ENCODE data around the gene ITLN1. TPM values are rescaled to one million over a fixed set of nuclear protein-coding genes. Genes with fewer than 3 reads are reported as not detected.
"Not testable (repeated sequence)": the region's sequence is repeated elsewhere in the genome, so short reads cannot be mapped to it uniquely, and the experiment has no call there.

The ITLN1 gene
- total RNA-seq, 2 donors from 2014 or later, result 5.9 to 8.6 TPM

DNA sequence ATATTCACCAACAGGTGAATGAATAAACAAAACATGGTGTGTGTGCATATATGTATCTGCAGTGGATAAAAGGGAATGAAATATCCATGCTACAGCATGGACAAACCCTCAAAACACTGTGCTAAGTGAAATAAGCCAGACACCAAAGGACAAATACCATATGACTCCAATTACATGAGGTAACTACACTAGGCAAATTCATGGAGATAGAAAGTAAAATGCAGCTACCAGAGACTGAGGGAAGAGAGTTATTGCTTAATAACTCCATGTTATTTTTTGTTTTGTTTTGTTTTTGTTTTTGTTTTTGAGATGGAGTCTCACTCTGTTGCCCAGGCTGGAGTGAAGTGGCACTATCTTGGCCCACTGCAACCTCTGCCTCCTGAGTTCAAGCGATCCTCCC, 2.4 kb downstream of the ITLN1 start:
- TF ChIP-seq, protein P1, sequence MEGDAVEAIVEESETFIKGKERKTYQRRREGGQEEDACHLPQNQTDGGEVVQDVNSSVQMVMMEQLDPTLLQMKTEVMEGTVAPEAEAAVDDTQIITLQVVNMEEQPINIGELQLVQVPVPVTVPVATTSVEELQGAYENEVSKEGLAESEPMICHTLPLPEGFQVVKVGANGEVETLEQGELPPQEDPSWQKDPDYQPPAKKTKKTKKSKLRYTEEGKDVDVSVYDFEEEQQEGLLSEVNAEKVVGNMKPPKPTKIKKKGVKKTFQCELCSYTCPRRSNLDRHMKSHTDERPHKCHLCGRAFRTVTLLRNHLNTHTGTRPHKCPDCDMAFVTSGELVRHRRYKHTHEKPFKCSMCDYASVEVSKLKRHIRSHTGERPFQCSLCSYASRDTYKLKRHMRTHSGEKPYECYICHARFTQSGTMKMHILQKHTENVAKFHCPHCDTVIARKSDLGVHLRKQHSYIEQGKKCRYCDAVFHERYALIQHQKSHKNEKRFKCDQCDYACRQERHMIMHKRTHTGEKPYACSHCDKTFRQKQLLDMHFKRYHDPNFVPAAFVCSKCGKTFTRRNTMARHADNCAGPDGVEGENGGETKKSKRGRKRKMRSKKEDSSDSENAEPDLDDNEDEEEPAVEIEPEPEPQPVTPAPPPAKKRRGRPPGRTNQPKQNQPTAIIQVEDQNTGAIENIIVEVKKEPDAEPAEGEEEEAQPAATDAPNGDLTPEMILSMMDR (IDR thresholded peaks at IDR 0.05), result no peak
- no peak for TF ChIP-seq POLR2A (IDR thresholded peaks at IDR 0.05)
- H3K36me3 ChIP-seq (replicated peaks in 1 of 2; ENCODE audit: insufficient read depth in 1 of 2, low read depth in 2 of 2), result no peaks in the 10 kb centered on the region
- no peak overlapping the region for H3K4me3 ChIP-seq
- no peak for ATAC-seq
- no peaks in the 10 kb centered on the region for H3K4me1 ChIP-seq
- no peaks in the 10 kb centered on the region for H3K27me3 ChIP-seq
- 89 to 96% methylated on average over 1 of the region's 1 CpG for WGBS, 2 donors
- intact Hi-C loops (cut with DNase I), result no loop called here
- no peak for DNase-seq
- H3K9me3 ChIP-seq, result no peaks in the 10 kb centered on the region
- H3K27ac ChIP-seq, result no peak overlapping the region

- H3K27me3 ChIP-seq; H3K4me3 ChIP-seq; ATAC-seq; H3K27ac ChIP-seq; H3K36me3 ChIP-seq (replicated peaks in 1 of 2; ENCODE audit: insufficient read depth in 1 of 2, low read depth in 2 of 2); H3K9me3 ChIP-seq; intact Hi-C loops (cut with DNase I); H3K4me1 ChIP-seq; DNase-seq: not testable (repeated sequence)
- WGBS, 2 donors, result 82 to 83% methylated on average over 6 to 7 of the region's 7 CpGs
Measured at GRCh38 chr1:160881264-160881663, 3.7 kb downstream of the ITLN1 start.

DNA sequence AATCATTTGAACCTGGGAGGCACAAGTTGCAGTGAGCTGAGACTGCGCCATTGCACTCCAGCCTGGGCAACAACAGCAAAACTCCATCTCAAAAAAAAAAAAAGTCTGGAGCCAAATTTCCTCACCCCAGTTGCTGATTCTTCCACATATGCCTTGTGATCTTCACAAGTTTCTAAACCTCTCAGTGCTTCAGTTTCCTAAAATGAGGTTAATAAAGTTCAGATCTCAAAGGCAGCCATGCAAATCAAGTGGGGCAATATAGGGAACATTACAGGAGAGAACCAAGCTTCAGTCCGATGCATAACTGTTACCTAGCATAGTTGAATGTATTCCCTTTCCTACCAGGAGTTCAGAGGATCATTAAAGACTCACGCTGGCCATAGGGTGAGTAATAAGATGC, 4.8 kb downstream of the ITLN1 start:
- WGBS, 2 donors, result 78 to 89% methylated on average over 3 of the region's 3 CpGs
- no peak for TF ChIP-seq POLR2A (IDR thresholded peaks at IDR 0.05)
- TF ChIP-seq, protein P1 (IDR thresholded peaks at IDR 0.05), result no peak
- intact Hi-C loops (cut with DNase I), result no loop called here
- no peak overlapping the region for H3K4me3 ChIP-seq
- H3K27me3 ChIP-seq, result no peaks in the 10 kb centered on the region
- DNase-seq, result no peak
- H3K27ac ChIP-seq, result no peak overlapping the region
- no peaks in the 10 kb centered on the region for H3K4me1 ChIP-seq
- H3K36me3 ChIP-seq (replicated peaks in 1 of 2; ENCODE audit: insufficient read depth in 1 of 2, low read depth in 2 of 2), result no peaks in the 10 kb centered on the region
- H3K9me3 ChIP-seq, result no peaks in the 10 kb centered on the region
- ATAC-seq, result no peak

DNA sequence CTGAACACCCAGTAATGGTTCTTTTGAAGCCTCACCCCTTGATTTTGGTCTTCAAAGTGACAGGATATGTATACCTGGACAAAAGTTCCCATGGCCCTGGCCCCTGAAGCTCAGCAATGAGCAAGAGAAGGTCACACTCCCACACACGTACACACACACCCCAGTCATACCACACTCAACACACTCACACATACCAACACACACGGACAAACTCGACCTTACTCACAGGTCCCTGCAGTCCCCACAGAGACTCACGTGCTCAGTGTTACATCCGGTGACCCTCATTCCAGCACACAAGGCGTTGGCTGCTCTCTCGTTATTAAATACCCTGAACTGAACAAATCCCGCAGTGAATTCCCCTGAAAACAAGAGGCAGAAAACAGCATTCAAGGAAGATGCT, 5.9 kb downstream of the ITLN1 start:
- Histone ChIP-seq H3K4me3 (no peak overlapping the region), H3K27ac (no peak overlapping the region), H3K36me3 (replicated peaks in 1 of 2; ENCODE audit: insufficient read depth in 1 of 2, low read depth in 2 of 2) (no peaks in the 10 kb centered on the region), H3K4me1 (peaks cover 6% of the 10 kb centered on the region), H3K9me3 (no peaks in the 10 kb centered on the region), H3K27me3 (no peaks in the 10 kb centered on the region)
- intact Hi-C loops (cut with DNase I), result no loop called here
- no peak for DNase-seq
- TF ChIP-seq, protein P1 (IDR thresholded peaks at IDR 0.05), result no peak
- no peak for TF ChIP-seq POLR2A (IDR thresholded peaks at IDR 0.05)
- WGBS, 2 donors, result 59 to 67% methylated on average over 8 of the region's 8 CpGs
- no peak for ATAC-seq

- no peak overlapping the region for H3K4me3 ChIP-seq
- H3K27me3 ChIP-seq, result no peaks in the 10 kb centered on the region
- H3K9me3 ChIP-seq, result no peaks in the 10 kb centered on the region
- peaks cover 6% of the 10 kb centered on the region for H3K4me1 ChIP-seq
- intact Hi-C loops (cut with DNase I), result no loop called here
- DNase-seq (no peak), ATAC-seq (no peak)
- H3K27ac ChIP-seq, result no peak overlapping the region
- no peaks in the 10 kb centered on the region for H3K36me3 ChIP-seq (replicated peaks in 1 of 2; ENCODE audit: insufficient read depth in 1 of 2, low read depth in 2 of 2)
- no peak for TF ChIP-seq POLR2A (IDR thresholded peaks at IDR 0.05)
- TF ChIP-seq, protein P1 (IDR thresholded peaks at IDR 0.05), result peak in 1 of 7 experiments; percentile 10
Measured at GRCh38 chr1:160877221-160877620, 7.8 kb downstream of the ITLN1 start.
